GM18505 (cell line): Measurements from ENCODE around the gene CSNK1A1.
"Not testable (repeated sequence)": the region's sequence is repeated elsewhere in the genome, so short reads cannot be mapped to it uniquely, and the experiment has no call there.

Source experiments
- ATAC-seq: cut with Tn5 transposase; IDR thresholded peaks from one replicate; pipeline ENCODE4 v1.9.1; 2021; ENCODE audit not compliant: unreplicated experiment
- POLR2A ChIP-seq: IDR thresholded peaks from 4 replicates; pipeline ENCODE4 v1.6.1; 2011; ENCODE audit warnings: borderline replicate concordance; ENCODE audit not compliant: insufficient read depth, insufficient read length; ENCODE audit errors: extremely low read depth

Gene CSNK1A1

DNA sequence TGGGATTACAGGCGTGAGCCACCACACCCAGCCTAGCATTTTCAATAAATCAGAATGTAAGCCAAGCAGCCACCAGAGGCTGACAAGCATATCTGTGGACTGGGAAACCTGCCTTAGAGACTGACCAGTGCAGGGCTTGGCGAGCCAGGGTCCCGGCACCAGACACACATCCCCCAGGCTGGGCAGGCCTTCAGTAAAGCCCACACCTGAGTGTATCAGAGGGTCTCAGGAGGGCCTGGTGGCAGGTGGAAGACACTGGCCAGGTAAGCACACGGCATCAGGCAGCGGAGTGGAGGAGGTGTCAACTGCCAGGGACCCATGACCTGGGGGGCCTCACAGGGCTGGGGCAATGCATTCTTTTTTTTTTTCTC, 93.9 kb downstream of the CSNK1A1 start:
- ATAC-seq, result no peak
- no peak for TF ChIP-seq POLR2A

GRCh38 chr5:149456597-149457392, 94.4 kb downstream of the CSNK1A1 start:
- no peak for ATAC-seq
- TF ChIP-seq POLR2A, result no peak

- no peak for TF ChIP-seq POLR2A
- no peak for ATAC-seq
Measured at GRCh38 chr5:149455889-149456409, 95.3 kb downstream of the CSNK1A1 start.

GRCh38 chr5:149453618-149454415, 97.4 kb downstream of the CSNK1A1 start:
- no peak for TF ChIP-seq POLR2A
- no peak for ATAC-seq

- no peak for TF ChIP-seq POLR2A
Measured at GRCh38 chr5:149452665-149453617, 98.3 kb downstream of the CSNK1A1 start.

DNA sequence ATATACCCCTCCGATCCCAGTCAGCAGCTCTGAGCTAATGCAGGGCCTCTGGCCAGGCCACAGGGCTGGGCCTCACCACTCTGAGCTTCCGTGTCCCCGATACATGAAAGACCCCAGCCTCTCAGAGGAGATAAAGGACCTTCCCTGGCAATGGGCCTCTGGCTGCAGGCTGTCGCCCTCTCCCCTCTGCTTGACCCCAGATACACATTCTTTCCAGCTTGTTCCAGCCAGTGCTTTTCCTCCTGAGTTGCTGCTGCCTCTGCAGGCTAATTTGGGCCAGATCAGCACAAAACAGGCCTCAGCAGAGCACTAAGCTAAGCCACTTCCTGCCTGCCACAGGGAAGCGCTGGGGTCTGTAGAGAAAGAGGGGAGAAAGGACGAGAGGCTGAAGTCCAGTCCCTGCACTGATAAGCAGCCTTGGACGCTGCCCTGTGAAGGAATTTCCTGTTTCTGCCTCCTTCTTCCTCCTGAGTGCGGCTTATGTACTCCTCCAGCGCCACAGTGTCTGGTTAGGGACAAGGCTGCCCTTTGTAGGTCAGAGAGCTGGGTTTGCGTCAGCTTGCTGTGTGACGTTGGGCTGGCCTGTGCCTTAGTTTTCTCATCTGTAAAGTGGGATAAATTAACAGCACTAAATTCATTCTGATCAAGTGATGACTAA, 99.1 kb downstream of the CSNK1A1 start:
- ATAC-seq, result no peak
- TF ChIP-seq POLR2A, result no peak

More at GRCh38 chr5:149452665-149453617, 98.3 kb downstream of the CSNK1A1 start:
- ATAC-seq, result no peak

DNA sequence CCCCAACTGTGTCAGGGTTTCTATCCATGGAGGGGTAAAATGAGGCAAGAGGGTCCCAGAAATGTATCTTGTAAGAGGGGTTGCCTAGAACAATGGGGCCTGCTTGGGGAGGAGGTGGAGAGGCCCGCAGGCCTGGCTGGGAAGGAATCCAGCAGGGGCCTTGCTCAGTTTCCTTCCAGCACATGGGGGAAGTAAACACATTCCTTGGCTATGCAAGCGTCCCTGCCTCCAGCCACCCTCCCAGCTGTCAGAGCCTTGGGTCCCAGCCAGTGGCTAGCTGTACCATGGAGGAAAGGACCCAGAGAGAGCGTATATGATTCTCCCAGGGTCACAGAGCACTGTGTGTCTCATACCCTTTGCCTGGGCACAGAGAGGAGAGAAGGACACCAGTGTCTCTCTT, 101.0 kb downstream of the CSNK1A1 start:
- ATAC-seq, result no peak
- no peak for TF ChIP-seq POLR2A

GRCh38 chr5:149448831-149449714, 102.2 kb downstream of the CSNK1A1 start:
- no peak for TF ChIP-seq POLR2A
- no peak for ATAC-seq

- no peak for TF ChIP-seq POLR2A
- no peak for ATAC-seq
Measured at GRCh38 chr5:149448431-149448830, 102.8 kb downstream of the CSNK1A1 start.

- no peak for TF ChIP-seq POLR2A
- no peak for ATAC-seq
Measured at GRCh38 chr5:149447373-149448367, 103.6 kb downstream of the CSNK1A1 start.

DNA sequence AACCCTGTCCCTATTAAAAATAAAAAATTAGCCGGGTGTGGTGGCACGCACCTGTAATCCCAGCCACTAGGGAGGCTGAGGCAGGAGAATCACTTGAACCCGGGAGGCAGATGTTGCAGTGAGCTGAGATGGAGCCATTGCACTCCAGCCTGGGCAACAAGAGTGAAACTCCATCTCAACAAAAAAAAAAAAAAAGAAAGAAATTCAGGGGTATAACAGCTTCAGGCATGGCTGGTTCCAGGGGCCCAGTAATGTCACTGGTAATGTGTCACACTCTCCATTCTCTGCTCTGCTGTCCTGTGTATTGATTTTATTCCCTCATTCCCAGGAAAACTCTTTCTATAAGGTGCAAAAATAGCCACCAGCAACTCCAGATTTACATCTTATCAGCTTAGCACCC, 104.4 kb downstream of the CSNK1A1 start:
- not testable (repeated sequence) for ATAC-seq
